HG03108 (cell line): Measurements from ENCODE around the gene NPAS2.
A peak's percentile ranks its signal among the peaks of the same experiment; 100 is the strongest.

ENCODE experiments used
- ATAC-seq: cut with Tn5 transposase; IDR thresholded peaks from one replicate; pipeline ENCODE4 v1.9.1; 2021; ENCODE audit warnings: moderate library complexity; ENCODE audit not compliant: unreplicated experiment

Gene NPAS2

DNA sequence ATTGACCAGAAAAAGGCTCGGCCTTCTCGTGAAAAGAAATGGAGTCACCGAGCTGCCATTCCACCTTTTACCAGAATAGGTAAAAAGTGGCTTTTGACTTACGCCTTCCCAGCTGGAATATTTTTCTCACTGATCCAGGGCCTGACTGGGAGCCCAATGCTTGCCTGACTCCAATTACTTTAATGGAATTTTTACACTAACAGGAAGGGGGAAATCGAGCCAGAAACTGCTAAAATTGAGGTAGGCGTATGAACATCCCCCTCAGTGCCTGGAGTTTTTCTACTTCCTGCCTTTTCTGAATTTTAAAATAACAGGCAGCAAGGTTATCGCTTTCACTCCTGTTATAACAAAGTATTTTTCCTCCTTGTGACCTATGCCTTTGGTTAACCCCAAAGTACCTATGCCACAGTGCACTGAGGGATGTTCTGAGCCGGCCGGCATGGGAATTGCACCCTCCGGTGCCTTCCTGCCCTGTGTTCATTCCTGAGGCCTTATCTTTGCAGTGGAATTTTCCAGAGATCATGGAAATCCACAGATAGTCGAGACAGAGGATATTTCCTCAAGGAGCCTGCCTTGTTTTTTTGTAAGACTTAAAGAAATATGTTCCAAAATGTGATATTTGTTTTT lies 163.9 kb downstream of the NPAS2 start:
- no peak for ATAC-seq

DNA sequence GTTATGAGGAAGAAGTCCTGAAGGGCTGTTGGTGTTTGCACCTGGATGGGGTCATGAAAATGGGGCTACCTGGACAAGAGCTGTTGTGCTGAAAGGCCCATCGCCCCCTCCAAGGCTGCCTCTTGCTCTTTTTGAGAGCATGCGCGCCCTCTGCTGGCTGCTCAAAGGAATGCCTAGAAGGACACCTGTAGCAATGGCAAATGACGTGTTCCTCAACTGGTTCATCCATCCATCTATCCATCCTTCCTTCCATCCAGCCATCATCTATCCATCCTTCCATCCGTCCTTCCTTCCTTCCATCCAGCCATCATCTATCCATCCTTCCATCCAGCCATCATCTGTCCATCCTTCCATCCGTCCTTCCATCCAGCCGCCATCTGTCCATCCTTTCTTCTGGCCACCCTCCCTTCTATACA lies 165.0 kb downstream of the NPAS2 start:
- no peak for ATAC-seq

DNA sequence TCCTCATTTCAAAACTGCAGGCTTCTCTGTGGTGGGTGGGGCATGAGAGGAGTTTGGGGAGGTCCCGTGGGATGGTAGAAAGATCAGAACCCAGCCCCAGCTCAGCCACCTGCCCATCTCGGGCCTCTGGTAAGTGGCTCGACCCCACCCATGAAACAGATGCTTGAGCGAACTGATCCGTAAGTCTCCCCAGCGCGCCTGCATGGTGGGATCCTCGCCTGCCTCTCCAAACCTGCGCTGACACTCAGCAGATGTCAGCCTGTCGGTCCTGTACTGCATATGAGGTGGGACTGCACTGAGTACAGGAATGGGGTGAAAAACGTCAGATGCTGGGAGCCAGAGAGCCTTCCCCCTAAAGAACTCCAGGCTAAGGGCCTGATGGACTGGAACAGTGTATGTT lies 166.2 kb downstream of the NPAS2 start:
- no peak for ATAC-seq

DNA sequence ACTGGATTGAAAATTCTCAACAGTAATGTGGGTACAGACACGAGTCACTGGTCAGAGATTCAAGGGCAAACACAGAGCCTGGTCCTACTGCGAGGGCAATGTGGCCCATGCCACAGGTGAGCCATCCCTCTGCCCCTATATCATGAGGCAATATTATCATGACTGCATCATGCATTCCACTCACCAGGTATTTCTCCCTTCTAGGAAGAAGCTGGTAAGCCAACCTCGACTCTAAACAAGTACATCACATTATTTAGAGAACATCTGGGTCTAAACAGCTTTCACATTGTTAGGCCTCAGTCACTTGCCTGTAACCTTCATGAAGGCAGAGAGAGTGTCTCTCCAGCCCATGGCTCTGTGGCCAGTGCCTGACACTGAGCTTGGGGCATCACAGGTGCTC lies 167.6 kb downstream of the NPAS2 start:
- no peak for ATAC-seq

DNA sequence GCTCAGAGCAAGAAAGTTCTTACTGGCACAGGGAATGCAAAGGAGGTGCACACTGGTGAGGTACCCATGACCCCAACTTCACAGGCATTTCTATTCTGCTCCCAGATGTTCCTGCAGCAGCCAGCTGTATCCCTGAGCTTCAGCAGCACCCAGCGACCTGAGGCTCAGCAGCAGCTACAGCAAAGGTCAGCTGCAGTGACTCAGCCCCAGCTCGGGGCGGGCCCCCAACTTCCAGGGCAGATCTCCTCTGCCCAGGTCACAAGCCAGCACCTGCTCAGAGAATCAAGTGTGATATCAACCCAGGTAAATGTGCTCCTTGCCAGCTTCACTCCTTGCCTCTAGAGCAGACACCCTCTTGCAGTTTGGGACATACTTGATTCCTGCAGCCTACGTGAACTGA lies 168.0 kb downstream of the NPAS2 start:
- ATAC-seq, result no peak

DNA sequence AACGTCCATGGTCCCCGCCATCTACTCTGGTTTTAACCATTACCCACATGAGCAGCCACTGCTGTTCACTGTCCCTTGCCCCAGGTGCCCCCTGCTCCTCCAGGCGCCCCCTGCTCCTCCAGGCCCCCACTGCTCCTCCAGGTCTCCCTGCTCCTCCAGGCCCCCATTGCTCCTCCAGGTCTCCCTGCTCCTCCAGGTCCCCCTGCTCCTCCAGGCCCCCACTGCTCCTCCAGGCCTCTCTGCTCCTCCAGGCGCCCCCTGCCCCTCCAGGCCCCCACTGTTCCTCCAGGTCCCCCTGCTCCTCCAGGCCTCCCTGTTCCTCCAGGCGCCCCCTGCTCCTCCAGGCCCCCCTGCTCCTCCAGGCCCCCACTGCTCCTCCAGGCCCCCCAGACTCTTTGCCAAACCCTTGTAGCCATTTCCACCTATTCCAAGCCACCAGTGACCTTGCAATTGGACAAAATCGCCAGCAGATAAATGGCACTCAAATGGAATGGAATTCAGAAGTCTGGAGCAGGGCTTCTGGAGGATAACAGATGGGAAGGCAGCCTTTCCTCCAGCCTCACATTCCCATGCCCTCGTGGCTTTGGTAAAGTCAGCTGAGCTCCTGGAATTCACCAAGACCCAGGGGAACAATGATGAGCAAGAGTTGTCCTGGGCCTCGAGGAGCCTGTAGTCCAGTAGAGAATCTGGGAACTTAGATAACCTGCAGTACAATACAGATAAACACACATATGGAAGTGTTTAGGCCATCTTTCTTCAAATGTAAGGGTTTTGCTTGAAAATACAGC lies 168.9 kb downstream of the NPAS2 start:
- no peak for ATAC-seq

DNA sequence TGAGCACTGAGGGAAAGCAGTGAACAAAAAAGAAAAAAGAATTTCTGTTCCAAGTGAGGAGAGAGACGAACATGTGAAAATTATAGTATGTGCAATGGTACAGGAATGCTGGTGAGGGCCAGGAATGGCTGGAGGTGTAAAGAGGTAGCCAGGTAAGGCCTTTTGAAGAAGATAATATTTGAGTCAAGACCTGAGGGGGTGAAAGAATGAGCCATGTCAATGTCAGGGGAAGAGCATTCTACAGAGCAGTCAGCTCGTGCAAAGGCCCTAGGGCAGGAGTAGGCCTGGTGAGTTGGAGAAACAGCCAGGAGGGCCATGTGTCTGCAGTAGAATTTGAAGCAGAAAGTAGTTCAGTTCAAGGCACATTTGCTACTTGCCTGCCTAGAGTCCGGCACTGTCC lies 169.7 kb downstream of the NPAS2 start:
- no peak for ATAC-seq

DNA sequence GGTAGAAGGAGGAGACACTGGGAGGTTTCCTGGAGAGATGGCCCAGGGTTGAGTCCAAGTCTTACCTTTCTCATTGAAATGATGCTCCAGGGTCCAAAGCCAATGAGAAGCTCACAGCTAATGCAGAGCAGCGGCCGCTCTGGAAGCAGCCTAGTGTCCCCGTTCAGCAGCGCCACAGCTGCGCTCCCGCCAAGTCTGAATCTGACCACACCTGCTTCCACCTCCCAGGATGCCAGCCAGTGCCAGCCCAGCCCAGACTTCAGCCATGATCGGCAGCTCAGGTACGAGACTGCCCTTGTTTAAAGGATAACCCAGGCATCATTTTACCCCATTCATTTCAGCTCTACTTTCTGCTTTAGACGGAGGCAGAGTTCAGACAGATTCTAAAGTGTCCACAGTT lies 170.2 kb downstream of the NPAS2 start:
- ATAC-seq, result no peak

DNA sequence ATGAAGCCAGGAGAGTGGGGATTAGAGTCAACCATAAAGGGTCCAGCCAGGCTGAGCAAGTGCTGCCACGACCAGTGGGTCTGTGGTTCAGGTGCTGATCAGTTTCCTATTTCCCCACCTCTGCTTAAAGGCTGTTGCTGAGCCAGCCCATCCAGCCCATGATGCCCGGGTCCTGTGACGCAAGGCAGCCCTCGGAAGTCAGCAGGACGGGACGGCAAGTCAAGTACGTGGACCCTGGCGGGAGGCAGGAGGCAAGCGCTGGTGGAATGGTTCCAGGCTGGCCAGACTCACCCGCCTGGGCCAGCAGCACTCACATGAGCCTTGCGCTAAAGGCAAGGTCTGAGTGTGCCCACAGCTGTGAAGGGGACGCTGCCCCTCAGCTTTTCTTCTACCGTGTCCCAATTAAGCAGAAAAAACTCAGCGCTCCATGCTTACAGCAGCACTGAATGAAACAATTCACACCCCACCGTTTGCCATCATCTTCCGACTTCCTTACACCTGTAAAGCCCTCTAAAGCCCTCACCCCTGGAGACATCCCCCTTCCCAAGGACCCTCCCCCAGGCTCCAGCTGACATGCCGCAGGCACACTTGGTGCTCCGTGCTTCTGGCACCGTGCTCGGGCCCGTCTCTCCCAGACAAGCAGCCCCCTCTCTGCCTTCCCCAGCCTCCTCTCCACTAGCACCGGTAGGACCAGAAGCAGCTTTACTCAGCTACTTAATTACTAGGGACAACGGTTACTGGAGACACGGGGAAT lies 170.9 kb downstream of the NPAS2 start:
- no peak for ATAC-seq

DNA sequence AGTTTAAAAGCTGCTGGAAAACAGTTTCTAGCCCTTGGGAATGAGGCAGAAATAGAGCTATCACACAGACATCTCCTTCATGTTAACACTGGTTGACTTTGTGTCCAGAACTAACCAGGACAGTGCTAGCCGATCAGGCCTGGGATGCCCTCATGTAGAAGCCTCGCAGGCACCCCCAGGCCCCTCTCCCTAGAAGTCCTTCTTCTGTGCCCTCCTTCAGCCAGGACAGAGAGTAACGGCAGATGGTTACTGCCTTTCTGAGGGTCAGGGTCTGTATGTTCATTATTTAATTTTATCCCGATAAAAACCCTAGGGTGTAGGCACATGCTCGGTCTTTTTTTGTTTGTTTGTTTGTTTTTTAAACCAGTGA lies 171.4 kb downstream of the NPAS2 start:
- no peak for ATAC-seq

DNA sequence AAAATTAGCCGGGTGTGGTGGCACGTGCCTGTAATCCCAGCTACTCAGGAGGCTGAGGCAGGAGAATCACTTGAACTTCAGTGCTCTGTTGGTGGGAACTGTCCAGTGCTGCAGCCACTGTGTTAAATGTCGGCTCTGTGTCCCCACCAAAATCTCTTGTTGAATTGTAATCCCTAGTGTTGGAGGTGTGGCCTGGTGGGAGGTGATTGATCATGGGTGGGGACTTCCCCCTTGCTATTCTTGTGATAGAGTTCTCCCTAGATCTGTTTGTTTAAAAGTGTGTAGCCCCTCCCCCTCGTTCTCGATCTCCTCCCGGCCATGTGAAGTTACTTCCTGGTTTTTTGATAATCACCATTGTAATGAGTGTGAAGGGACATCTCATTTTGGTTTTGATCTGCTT lies 172.3 kb downstream of the NPAS2 start:
- no peak for ATAC-seq

DNA sequence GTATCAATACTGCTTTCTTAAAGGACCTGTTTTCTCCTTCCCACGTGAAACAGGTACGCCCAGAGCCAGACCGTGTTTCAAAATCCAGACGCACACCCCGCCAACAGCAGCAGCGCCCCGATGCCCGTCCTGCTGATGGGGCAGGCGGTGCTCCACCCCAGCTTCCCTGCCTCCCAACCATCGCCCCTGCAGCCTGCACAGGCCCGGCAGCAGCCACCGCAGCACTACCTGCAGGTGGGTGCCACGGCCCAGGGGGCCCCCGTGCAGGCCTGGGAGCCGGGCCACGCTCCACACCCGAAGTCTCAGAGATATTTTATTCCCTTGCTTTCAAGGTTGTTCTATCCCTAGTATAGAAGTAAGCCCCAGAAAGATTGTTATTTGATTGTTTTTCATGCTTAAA lies 173.4 kb downstream of the NPAS2 start:
- no peak for ATAC-seq

DNA sequence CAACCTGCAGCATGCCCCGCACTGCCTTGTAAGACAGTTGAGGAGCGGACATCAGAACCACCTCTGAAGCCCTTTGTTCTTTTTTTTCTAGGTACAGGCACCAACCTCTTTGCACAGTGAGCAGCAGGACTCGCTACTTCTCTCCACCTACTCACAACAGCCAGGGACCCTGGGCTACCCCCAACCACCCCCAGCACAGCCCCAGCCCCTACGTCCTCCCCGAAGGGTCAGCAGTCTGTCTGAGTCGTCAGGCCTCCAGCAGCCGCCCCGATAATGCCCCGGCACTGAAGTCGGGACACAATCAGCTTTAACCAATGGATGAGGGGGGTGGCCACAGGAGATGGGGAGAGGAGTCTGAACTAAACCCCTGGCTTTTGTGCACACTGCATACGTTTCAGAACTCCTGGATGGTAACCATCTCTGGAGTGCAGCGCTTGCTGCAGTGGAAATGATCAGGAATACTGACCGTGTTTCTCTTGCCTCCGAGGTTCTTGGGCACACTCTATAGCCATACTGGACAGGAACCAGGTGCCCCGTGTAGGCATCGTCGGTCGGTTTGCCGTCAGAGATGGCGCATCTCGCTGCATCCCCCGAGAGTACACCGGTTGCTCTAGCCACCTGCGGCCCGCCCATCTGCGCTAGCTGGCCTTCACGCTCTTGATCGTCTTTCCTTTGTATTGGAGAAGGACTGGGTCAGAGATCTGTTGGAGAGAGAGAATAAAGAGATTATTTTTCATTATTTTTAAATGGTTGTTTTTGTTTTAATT lies 175.6 kb downstream of the NPAS2 start:
- ATAC-seq, result no peak

DNA sequence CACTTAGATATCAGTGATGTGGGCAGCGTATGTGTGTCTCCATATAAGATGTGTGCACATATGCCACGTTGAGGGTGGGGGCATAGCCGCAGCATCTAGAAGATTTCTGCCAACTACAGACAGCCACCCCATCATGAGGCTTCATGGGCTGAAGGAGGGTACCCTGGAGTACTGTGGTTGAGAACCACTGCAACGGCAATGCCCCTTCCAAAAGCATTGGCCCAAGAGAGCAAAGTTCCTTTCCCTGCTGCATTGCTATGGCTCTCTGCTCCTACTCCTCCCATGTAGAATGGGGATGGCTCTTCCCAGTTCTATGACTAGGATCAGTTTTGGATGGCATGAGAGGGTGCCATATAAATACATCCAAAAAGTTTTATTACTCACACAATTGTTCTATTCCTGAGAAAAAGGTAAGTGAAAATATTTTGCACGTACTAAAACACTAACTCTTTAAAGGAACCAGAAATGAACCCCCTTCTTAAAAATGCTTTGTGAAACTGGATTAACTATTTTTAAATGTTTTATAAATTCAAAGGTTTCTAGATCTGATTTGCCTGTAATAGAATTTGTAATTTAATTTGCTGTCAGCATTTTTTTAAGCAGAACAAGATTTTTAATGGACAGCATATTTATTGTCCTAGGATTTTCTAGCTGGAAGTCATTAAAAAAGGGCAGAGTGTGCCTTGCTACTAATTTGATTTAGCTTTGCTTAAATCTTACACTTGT lies 177.7 kb downstream of the NPAS2 start:
- no peak for ATAC-seq

DNA sequence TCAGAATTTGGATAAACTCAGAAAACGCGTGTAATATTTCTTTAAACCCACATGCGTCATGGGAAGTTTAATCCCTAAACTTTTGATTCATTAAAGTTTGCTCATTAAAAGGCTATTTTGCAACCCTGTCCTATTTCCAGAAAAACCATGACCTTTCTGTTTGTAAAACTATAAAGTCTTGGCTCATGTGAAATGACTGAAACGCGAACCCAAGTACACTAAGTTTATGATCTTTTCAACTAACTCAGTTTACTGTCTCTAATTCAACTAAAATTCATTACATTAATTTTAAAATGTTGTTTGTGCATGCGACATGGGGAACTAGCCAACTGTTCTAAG lies 178.3 kb downstream of the NPAS2 start:
- ATAC-seq, result no peak

DNA sequence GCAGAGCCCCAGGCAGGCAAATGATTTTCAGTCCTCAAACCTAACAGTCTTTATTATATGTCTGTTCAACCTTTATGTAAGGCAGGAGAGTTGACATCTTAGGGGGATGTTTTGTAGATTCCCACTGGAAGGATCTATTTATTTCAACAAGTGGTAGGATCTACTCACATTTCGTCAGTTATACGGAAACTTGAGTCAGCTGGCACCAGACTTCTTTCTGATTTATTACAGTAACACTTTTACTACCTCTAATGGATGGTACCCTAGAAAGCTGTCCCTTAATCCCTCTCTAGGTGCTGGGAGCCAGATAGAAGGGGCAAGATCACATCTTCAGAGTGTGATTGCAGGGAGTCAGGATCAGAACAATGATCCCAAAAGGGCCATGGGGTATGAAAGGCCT lies 180.1 kb downstream of the NPAS2 start:
- ATAC-seq, result no peak

DNA sequence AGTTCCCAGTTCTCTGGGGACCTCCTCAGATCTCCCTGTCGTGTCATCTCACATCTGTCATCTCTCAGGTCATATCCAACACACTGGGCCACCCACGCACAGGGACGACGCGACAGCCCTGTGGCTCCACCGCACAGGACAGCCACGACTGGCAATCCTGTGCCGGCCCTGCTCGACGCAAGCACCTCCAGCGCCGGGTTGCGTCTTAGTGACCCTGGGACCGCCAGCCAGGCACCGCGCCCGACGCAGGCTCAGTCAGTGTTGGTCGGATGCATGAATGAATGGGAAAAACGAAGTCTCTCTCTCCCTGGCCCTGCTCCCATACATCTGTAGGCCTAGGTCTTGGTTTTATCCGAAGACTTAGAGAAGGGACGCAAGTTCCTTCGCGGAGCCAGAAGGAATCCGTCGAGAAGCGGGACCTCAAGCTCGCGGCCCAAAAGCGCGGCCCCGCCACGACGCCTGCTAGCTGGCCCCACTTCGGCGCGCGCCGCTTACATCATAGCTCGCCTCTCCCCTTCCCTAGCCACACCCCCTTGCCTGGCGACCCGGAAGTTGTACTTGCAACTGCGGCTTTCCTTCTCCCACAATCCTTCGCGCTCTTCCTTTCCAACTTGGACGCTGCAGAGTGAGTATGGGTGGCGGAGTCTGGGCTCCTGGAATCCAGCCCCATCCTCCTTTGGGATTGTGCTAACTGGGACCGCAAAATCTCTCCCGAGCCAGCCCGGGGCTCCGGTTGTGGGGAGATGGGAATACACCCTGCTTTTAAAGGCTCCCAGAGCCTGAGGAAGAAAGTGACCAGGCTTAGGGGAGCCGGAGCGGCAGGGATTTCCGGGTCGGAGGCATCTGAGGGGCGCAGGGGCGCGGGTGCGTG lies 182.0 kb downstream of the NPAS2 start, which contains the start of gene RPL31:
TSS of gene RPL31 (plus strand) at position 599 of the 871 bp plus-strand sequence. CDS start 413 bp downstream, outside the sequence.
- peak; percentile 97 for ATAC-seq

DNA sequence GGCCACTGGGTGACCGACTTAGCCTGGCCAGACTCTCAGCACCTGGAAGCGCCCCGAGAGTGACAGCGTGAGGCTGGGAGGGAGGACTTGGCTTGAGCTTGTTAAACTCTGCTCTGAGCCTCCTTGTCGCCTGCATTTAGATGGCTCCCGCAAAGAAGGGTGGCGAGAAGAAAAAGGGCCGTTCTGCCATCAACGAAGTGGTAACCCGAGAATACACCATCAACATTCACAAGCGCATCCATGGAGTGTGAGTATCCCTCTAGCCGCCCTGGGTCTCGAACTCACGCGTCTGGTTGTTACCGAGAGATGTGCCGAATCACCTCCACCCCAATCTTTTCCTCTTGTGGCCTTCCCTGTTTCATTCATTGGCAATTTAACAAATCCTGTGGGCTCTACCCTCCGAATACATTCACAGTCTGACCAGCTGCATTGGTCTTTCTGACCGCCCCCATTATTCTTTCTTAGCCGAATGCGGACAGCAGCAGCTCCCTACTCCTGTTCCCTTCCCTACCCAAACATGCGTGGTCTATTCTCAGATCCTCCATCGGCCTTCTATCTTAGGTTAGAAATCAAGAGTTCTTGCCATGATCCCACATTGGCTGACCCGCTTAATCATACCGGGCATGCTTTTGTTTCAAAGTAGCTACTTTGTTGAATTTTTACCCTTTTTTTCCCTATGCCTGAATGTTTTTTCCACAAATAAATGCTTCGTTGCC lies 182.8 kb downstream of the NPAS2 start:
- ATAC-seq, result no peak

DNA sequence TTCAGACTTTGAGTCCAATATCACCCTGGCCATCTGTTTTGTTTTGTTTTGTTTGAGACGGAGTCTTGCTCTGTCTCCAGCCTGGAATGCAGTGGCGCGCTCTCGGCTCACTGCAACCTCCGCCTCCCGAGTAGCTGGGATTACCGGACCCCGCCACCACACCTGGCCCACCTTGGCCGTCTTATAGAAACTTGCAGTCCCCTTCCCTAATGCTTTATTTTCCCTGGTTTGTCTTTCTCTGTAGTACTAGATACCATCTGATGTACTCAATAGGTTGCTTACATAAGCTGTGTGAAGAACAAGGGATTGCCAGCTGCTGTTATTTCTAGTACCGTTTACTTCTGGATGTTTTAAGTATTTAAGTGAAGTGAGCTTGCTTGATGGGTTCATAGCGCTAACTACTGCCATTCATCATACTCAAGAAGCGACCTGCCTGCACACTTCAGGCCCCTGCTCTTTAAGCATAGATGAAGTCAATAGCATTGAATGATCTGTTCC lies 183.4 kb downstream of the NPAS2 start:
- ATAC-seq, result no peak
